NCI-H526 treated with DMSO at 0.1 percent for 48 hours (cell line): ENCODE data around the gene USP53.
"Not testable (repeated sequence)": the region's sequence is repeated elsewhere in the genome, so short reads cannot be mapped to it uniquely, and the experiment has no call there.

Experiments
- DNase-seq: peaks from one replicate; lab custom pipeline; 2025; lab: John Stamatoyannopoulos, UW

Gene USP53

GRCh38 chr4:119228406-119228805 lies 15.9 kb downstream of the USP53 start:
- DNase-seq = no peak

GRCh38 chr4:119229908-119230687 lies 17.6 kb downstream of the USP53 start:
- DNase-seq = no peak

- no peak for DNase-seq
These were observed 19.0 kb downstream of the USP53 start for GRCh38 chr4:119231491-119231890.

- DNase-seq = no peak
These were observed 19.8 kb downstream of the USP53 start for GRCh38 chr4:119232286-119232685.

GRCh38 chr4:119233191-119233590 lies 20.7 kb downstream of the USP53 start:
- DNase-seq = no peak

- no peak for DNase-seq
These were observed 21.2 kb downstream of the USP53 start for GRCh38 chr4:119233750-119234149.

- no peak for DNase-seq
These were observed 24.7 kb downstream of the USP53 start for GRCh38 chr4:119237201-119237600.

- no peak for DNase-seq
These were observed 25.1 kb downstream of the USP53 start for GRCh38 chr4:119237642-119238041.

GRCh38 chr4:119238068-119238722 lies 25.7 kb downstream of the USP53 start:
- DNase-seq = no peak

GRCh38 chr4:119240128-119240527 lies 27.6 kb downstream of the USP53 start:
- DNase-seq = no peak

GRCh38 chr4:119240568-119240967 lies 28.1 kb downstream of the USP53 start:
- DNase-seq = no peak

GRCh38 chr4:119242417-119242816 lies 29.9 kb downstream of the USP53 start:
- no peak for DNase-seq

GRCh38 chr4:119243868-119244267 lies 31.4 kb downstream of the USP53 start:
- DNase-seq = no peak

- DNase-seq = no peak
These were observed 31.8 kb downstream of the USP53 start for GRCh38 chr4:119244344-119244743.

GRCh38 chr4:119244832-119245231 lies 32.3 kb downstream of the USP53 start:
- DNase-seq = no peak

GRCh38 chr4:119246177-119246733 lies 33.7 kb downstream of the USP53 start:
- no peak for DNase-seq

GRCh38 chr4:119251037-119251436 lies 38.5 kb downstream of the USP53 start:
- DNase-seq = not testable (repeated sequence)

- DNase-seq = not testable (repeated sequence)
These were observed 42.7 kb downstream of the USP53 start for GRCh38 chr4:119255223-119255622.

GRCh38 chr4:119260528-119260927 lies 48.0 kb downstream of the USP53 start:
- no peak for DNase-seq

- DNase-seq = no peak
These were observed 49.5 kb downstream of the USP53 start for GRCh38 chr4:119261986-119262385.

GRCh38 chr4:119264743-119265142 lies 52.2 kb downstream of the USP53 start:
- DNase-seq = no peak

GRCh38 chr4:119266153-119266552 lies 53.6 kb downstream of the USP53 start:
- no peak for DNase-seq

- DNase-seq = no peak
These were observed 56.0 kb downstream of the USP53 start for GRCh38 chr4:119268466-119268865.
